ENCODE measurements around the gene GFOD2.

GRCh38 chr16:67736858-67737257, 17.7 kb upstream of the GFOD2 start:
- TF ChIP-seq CTCF (IDR thresholded peaks at IDR 0.05; ENCODE audit: insufficient read depth, low read depth, low read length): no peak
- TF ChIP-seq EZH2 (IDR thresholded peaks at IDR 0.05; ENCODE audit: insufficient read depth, low read length): no peak

Data from astrocyte (in vitro differentiated cells and primary cell).